GM12865 (cell line): ENCODE results near the gene SLC25A51.

ENCODE experiments used
- DNase-seq: peaks from one replicate; pipeline ENCODE4 v3.0.0; 2010; ENCODE audit warnings: low read depth
- H3K4me3 ChIP-seq: 2 replicates; pipeline ENCODE4 v1.5.1; 2011; ENCODE audit warnings: mild to moderate bottlenecking, low read depth, low read length, control low read depth
- CTCF ChIP-seq: IDR thresholded peaks from 2 replicates; pipeline ENCODE4 v1.5.1; 2011; ENCODE audit warnings: low read length, control low read depth, low read depth, inconsistent platforms; ENCODE audit not compliant: insufficient read depth; ENCODE audit errors: missing control alignments

SLC25A51 gene

DNA sequence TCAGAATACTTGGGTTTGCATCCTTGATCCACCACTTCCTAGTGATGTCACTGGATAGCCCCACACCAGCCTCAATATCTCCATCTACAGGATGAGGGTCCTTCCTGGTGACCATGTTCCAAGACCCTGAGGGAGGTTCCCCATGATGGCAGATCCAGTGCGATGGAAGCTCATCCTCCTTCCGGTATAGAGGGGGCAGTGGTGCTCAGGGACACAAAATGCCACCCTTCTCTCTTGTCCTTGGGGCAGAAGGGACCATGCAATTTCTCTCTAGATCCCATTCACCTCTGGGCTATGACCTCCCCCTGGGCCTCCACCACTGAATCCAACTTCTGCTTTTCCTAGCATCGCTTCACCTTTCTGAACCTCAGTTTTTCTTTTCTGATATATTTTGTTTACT is 5.4 kb upstream of the SLC25A51 start:
- no peak for DNase-seq
- TF ChIP-seq CTCF, result no peak
- H3K4me3 ChIP-seq, result no peak overlapping the region

GRCh38 chr9:37908698-37909186 is 4.8 kb upstream of the SLC25A51 start:
- H3K4me3 ChIP-seq, result no peak overlapping the region
- no peak for DNase-seq
- TF ChIP-seq CTCF, result no peak

- no peak for TF ChIP-seq CTCF
- no peak for DNase-seq
- no peak overlapping the region for H3K4me3 ChIP-seq
Observed at GRCh38 chr9:37908283-37908682, 4.4 kb upstream of the SLC25A51 start.

GRCh38 chr9:37906312-37907239 is 2.6 kb upstream of the SLC25A51 start:
- TF ChIP-seq CTCF, result no peak
- no peak overlapping the region for H3K4me3 ChIP-seq
- DNase-seq, result no peak

DNA sequence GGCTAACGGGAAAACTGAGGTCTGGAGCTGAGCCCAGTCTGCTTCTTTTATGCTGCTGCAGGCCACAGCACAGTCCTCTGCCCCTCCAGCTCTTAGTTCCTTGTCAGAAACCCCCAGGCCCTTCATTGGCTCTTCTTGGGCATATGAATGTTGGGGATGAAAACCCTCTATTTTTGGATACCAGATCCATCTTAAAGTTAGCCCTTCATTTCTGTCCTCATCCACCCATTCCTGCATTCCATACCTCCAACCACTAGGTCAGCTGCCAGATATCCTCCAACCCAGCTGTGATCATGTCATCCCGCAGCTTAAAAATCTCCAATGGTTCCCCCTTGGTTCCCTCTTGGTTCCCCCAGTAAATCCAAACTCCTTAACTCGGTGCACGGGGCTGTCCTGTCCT is 1.8 kb upstream of the SLC25A51 start:
- no peak for TF ChIP-seq CTCF
- H3K4me3 ChIP-seq, result no peak overlapping the region
- DNase-seq, result no peak

- DNase-seq, result no peak
- TF ChIP-seq CTCF, result no peak
- no peak overlapping the region for H3K4me3 ChIP-seq
Observed at GRCh38 chr9:37905131-37905505, 1.2 kb upstream of the SLC25A51 start.
